Lower leg skin (tissue), 3 donors: ENCODE data around the gene RAPGEF1.

Source experiments
- POLR2A ChIP-seq, 2 donors: fragments of 450-650 bp; IDR thresholded peaks; one replicate each; pipeline ENCODE4 v1.6.1; 2016 to 2017; ENCODE audit warnings: antibody characterized with exemption in 2 of 2, mild to moderate bottlenecking in 1 of 2, moderate library complexity in 1 of 2
- TF ChIP-seq, protein P1 (sequence below), 3 donors: fragments of 450-650 bp; IDR thresholded peaks; one replicate each; pipeline ENCODE4 v1.5.1; 2016; ENCODE audit warnings: antibody characterized with exemption in 3 of 3, mild to moderate bottlenecking in 3 of 3, moderate library complexity in 2 of 3

DNA sequence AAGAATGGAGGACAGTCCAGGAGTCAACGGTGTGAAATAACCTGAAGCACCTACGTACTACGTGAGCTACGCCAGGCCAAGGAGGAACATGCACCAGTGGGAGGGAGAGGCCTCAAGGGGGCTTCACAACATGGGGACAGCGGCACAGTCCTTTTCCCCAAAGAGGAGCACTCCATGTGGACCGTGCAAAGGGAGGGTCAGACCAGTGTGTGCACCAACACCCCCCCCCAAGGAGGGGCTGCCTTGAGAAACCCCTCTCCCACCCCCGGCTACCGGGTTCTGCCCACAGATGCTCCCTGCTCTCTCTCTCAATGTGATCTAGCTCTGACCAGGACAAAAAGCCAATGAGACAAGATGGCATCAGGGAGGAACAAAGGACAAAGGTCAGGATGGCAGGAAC, 126.0 kb downstream of the RAPGEF1 start:
- TF ChIP-seq POLR2A (IDR thresholded peaks at IDR 0.05), result no peak
- TF ChIP-seq, protein P1, sequence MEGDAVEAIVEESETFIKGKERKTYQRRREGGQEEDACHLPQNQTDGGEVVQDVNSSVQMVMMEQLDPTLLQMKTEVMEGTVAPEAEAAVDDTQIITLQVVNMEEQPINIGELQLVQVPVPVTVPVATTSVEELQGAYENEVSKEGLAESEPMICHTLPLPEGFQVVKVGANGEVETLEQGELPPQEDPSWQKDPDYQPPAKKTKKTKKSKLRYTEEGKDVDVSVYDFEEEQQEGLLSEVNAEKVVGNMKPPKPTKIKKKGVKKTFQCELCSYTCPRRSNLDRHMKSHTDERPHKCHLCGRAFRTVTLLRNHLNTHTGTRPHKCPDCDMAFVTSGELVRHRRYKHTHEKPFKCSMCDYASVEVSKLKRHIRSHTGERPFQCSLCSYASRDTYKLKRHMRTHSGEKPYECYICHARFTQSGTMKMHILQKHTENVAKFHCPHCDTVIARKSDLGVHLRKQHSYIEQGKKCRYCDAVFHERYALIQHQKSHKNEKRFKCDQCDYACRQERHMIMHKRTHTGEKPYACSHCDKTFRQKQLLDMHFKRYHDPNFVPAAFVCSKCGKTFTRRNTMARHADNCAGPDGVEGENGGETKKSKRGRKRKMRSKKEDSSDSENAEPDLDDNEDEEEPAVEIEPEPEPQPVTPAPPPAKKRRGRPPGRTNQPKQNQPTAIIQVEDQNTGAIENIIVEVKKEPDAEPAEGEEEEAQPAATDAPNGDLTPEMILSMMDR (IDR thresholded peaks at IDR 0.05), result no peak
